LNCAP (cell line): Measurements from ENCODE around the gene PSAPL1.

Source experiments
- CTCF ChIP-seq: fragments of 450-650 bp; IDR thresholded peaks from 2 replicates; pipeline ENCODE4 v1.5.1; 2017; ENCODE audit warnings: mild to moderate bottlenecking

PSAPL1 gene

GRCh38 chr4:7429601-7430078 lies 5.1 kb downstream of the PSAPL1 start:
- no peak for TF ChIP-seq CTCF

DNA sequence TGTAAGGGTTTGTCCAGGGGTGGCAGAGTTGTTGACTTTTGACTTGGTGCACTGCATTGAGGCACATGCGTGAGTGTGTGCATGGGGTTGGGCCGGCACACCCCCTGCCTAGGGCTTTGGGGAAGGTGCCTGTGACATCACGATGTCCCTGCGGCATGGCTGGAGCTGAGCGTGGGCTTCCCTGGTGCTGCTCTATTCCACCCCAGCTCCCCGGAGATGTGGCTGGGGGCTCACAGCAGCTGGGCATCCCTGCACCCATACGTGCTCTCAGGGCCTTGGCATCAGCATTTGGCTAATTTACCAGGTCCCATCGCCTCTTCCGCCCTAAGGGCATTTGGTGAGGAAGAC lies 5.7 kb downstream of the PSAPL1 start:
- no peak for TF ChIP-seq CTCF

GRCh38 chr4:7428261-7429068 lies 6.3 kb downstream of the PSAPL1 start:
- no peak for TF ChIP-seq CTCF

- no peak for TF ChIP-seq CTCF
Observed at GRCh38 chr4:7427831-7428260, 6.9 kb downstream of the PSAPL1 start.

- TF ChIP-seq CTCF, result no peak
Observed at GRCh38 chr4:7427361-7427760, 7.4 kb downstream of the PSAPL1 start.

DNA sequence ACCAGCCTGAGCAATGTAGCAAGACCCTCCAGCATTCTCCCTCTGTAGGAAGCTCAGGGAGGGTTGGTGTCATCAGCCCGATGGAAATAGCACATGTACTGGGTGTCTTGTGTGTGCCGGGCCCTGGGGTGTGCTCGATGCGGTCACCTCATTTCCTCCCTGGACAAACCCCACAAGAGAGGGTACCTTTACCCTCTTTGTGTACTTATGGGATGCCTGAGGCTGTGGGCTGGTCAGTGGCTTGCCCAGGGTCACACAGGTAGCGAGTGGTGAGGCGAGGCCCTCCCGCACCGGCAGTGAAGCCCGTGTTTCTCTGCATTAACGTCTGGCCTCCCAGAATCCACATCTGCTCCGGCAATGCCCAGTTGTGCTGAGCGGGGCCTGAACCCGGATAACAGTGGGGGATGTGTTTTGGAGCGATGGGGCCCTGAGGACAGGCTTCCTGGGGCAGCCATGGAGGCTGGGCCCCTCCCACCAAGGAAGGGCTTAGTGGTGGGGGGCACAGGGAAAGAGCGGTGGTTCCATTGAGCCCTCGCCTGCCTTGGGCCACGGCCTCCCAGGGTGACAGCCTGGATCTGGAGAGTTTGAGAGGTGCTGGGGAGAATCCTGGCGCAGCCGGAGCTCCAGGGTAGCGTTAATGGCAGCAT lies 8.1 kb downstream of the PSAPL1 start:
- no peak for TF ChIP-seq CTCF

- no peak for TF ChIP-seq CTCF
Observed at GRCh38 chr4:7425591-7426468, 8.9 kb downstream of the PSAPL1 start.
